Mesenchymal stem cell (in vitro differentiated cells and primary cell): ENCODE results near the gene CASP5.
A peak's percentile ranks its signal among the peaks of the same experiment; 100 is the strongest.

Experiments
- DNase-seq: peaks from one replicate; pipeline ENCODE4 v3.0.0-alpha.2; 2013
- H2AFZ ChIP-seq: one replicate; pipeline ENCODE4 v1.6.1; 2013; ENCODE audit warnings: low read depth, mild to moderate bottlenecking, control low read depth, inconsistent platforms, low read length, moderate library complexity
- H2AK5ac ChIP-seq: 2 replicates; pipeline ENCODE4 v1.6.1; 2013; ENCODE audit warnings: low read length, moderate library complexity, mild to moderate bottlenecking, inconsistent platforms; ENCODE audit not compliant: severe bottlenecking
- H2BK120ac ChIP-seq: one replicate; pipeline ENCODE4 v1.6.1; 2013; ENCODE audit warnings: low read depth, mild to moderate bottlenecking, inconsistent platforms, low read length, moderate library complexity
- H2BK12ac ChIP-seq, 2 experiments: one replicate each; pipeline ENCODE4 v1.6.1; 2013; ENCODE audit warnings: inconsistent platforms in 2 of 2, low read length in 2 of 2, mild to moderate bottlenecking in 2 of 2, moderate library complexity in 2 of 2, control low read depth in 1 of 2
- H2BK15ac ChIP-seq: one replicate; pipeline ENCODE4 v1.6.1; 2013; ENCODE audit warnings: mild to moderate bottlenecking, low read depth, inconsistent platforms; ENCODE audit not compliant: poor library complexity, severe bottlenecking
- H2BK5ac ChIP-seq: 2 replicates; pipeline ENCODE4 v1.6.1; 2013; ENCODE audit warnings: low read depth, mild to moderate bottlenecking, low read length, control low read depth, inconsistent platforms; ENCODE audit not compliant: poor library complexity, severe bottlenecking
- H3K14ac ChIP-seq, 2 experiments: one replicate each; pipeline ENCODE4 v1.6.1; 2013; ENCODE audit warnings: inconsistent platforms in 2 of 2, low read length in 2 of 2, control low read depth in 1 of 2, mild to moderate bottlenecking in 1 of 2, moderate library complexity in 1 of 2
- H3K18ac ChIP-seq, 2 experiments: one replicate each; pipeline ENCODE4 v1.6.1; 2013; ENCODE audit warnings: inconsistent platforms in 2 of 2, low read length in 2 of 2, control low read depth in 1 of 2, low read depth in 1 of 2, mild to moderate bottlenecking in 1 of 2
- H3K23ac ChIP-seq, 2 experiments: one replicate each; pipeline ENCODE4 v1.6.1; 2013; ENCODE audit warnings: inconsistent platforms in 2 of 2, low read length in 2 of 2, mild to moderate bottlenecking in 2 of 2, moderate library complexity in 2 of 2, control low read depth in 1 of 2
- H3K27ac ChIP-seq: 2 replicates; pipeline ENCODE4 v1.5.1; 2013; ENCODE audit warnings: mild to moderate bottlenecking, moderate library complexity, low read length, control low read depth, inconsistent platforms; ENCODE audit not compliant: poor library complexity, severe bottlenecking
- H3K27me3 ChIP-seq, 2 experiments: 2 replicates each; pipeline versions ENCODE4 v1.6.1 to v1.7.0; 2013; ENCODE audit warnings: low read length in 2 of 2, mild to moderate bottlenecking in 2 of 2, moderate library complexity in 2 of 2, control low read depth in 1 of 2, inconsistent platforms in 1 of 2; ENCODE audit not compliant: control insufficient read depth in 1 of 2, insufficient read depth in 1 of 2
- H3K36me3 ChIP-seq, 2 experiments: 2 replicates each; pipeline versions ENCODE4 v1.6.1 to v1.7.0; 2013; ENCODE audit warnings: low read length in 2 of 2, control low read depth in 1 of 2, inconsistent platforms in 1 of 2, low read depth in 1 of 2, mild to moderate bottlenecking in 1 of 2; ENCODE audit not compliant: insufficient read depth in 2 of 2, control insufficient read depth in 1 of 2
- H3K4ac ChIP-seq, 2 experiments: one replicate each; pipeline ENCODE4 v1.6.1; 2013; ENCODE audit warnings: inconsistent platforms in 2 of 2, low read length in 2 of 2, mild to moderate bottlenecking in 2 of 2, moderate library complexity in 2 of 2, control low read depth in 1 of 2, low read depth in 1 of 2
- H3K4me1 ChIP-seq: 2 replicates; pipeline ENCODE4 v1.6.1; 2013; ENCODE audit warnings: low read depth, low read length, control low read depth; ENCODE audit not compliant: control insufficient read depth, insufficient read depth
- H3K4me2 ChIP-seq: 2 replicates; pipeline ENCODE4 v1.6.1; 2013; ENCODE audit warnings: low read length, mild to moderate bottlenecking, inconsistent platforms; ENCODE audit not compliant: poor library complexity, severe bottlenecking
- H3K4me3 ChIP-seq, 2 experiments: 2 replicates each; pipeline versions ENCODE4 v1.5.1 to v1.7.0; 2013; ENCODE audit warnings: low read length in 2 of 2, mild to moderate bottlenecking in 2 of 2, control low read depth in 1 of 2, low read depth in 1 of 2; ENCODE audit not compliant: insufficient read depth in 1 of 2
- H3K79me1 ChIP-seq: replicated peaks from 2 replicates; pipeline ENCODE4 v1.6.1; 2013; ENCODE audit warnings: mild to moderate bottlenecking, control low read depth, low read length, inconsistent platforms; ENCODE audit not compliant: poor library complexity, severe bottlenecking
- H3K9ac ChIP-seq: 2 replicates; pipeline ENCODE4 v1.7.0; 2013; ENCODE audit warnings: mild to moderate bottlenecking, low read length, moderate library complexity
- H3K9me3 ChIP-seq: 2 replicates; pipeline ENCODE4 v1.7.0; 2013; ENCODE audit warnings: mild to moderate bottlenecking, low read length; ENCODE audit not compliant: control insufficient read depth
- H4K8ac ChIP-seq: one replicate; pipeline ENCODE4 v1.6.1; 2013; ENCODE audit warnings: inconsistent platforms, mild to moderate bottlenecking, low read length, moderate library complexity
- H4K91ac ChIP-seq: one replicate; pipeline ENCODE4 v1.6.1; 2013; ENCODE audit warnings: mild to moderate bottlenecking, low read length, inconsistent platforms
- WGBS: methylation state at CpG from one replicate; pipeline ENCODE4 v1.1.7; 2013; ENCODE audit warnings: mixed read lengths; 5-methylcytosine and 5-hydroxymethylcytosine counted together

CASP5 gene

DNA sequence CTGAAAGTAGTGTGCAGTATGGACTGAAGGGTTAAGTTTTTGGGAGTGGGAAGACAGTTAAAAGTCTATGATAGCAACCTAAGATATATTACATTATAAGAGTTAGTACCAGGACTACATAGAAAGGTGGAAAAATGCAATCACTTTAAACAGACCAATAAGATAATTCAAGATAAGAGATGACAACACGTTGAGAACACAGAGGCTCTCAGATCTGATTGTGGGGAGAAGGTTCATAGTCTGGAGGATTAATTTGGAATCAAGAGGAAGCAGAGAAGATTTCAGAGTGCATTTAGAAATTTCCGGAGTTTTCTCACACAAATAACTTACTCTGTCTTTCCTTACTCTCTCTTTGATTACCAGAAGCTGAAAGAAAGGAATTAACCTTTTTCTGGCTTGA, 441 bp downstream of the CASP5 start:
- Histone ChIP-seq H3K4me1 (no peaks in the 10 kb centered on the region), H3K79me1 (no peaks in the 10 kb centered on the region), H2AFZ (no peak overlapping the region), H2BK120ac (no peak overlapping the region), H3K36me3 (no peaks in the 10 kb centered on the region), H3K27me3 (no peaks in the 10 kb centered on the region), H2BK15ac (no peak overlapping the region), H3K4ac (no peak overlapping the region), H2BK12ac (no peak overlapping the region), H3K23ac (no peak overlapping the region), H2AK5ac (no peak overlapping the region), H3K4me2 (no peak overlapping the region), H4K8ac (no peak overlapping the region), H3K27ac (no peak overlapping the region), H3K4me3 (no peak overlapping the region), H3K9ac (no peak overlapping the region), H2BK5ac (no peak overlapping the region), H3K9me3 (no peaks in the 10 kb centered on the region), H3K14ac (no peak overlapping the region), H3K18ac (no peak overlapping the region), H4K91ac (no peak overlapping the region)
- no peak for DNase-seq
- 97% methylated on average over 2 of the region's 2 CpGs for WGBS

DNA sequence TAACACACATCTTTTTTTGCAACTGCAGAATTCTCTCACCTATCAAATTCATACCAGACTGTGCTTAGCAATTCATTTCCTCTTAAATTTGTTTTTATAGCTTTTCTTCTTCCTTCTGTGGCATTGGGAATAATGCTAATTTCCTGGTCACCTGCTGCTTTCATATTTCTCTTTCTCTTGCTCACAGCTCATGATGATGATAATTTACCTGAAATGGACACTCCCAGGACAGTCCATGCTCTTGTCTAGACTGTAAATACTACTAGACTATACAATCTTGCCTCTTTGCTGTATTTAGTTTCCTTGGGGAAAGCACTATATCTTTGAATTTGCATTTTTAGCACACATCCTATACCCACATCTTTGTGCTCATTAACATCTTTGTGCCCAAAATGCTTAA, 15.5 kb downstream of the CASP5 start:
- DNase-seq, result no peak
- Histone ChIP-seq H3K9me3 (no peaks in the 10 kb centered on the region), H3K9ac (no peak overlapping the region)

DNA sequence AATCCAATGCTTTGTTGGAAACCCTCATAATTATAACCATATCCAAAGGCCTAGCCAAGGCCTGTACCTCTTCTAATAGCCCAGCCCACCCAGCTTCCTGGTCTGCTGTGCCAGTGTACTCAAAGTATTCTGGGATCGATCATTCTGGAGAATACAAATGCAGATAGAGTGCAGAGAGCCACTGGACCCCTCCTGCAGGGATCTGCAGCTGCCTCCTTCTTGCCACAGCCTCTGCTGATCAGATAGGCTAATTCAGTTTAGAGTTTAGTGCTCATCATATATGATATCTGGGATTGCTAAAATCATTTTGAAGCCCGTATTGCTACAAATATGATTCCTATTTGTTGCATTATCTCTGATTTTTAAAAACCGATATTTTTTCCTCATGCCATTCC, 17.5 kb downstream of the CASP5 start:
- H2BK15ac ChIP-seq, result no peak overlapping the region
- peak overlapping the region; percentile 54 for H2BK120ac ChIP-seq
- no peaks in the 10 kb centered on the region for H3K79me1 ChIP-seq
- H3K27ac ChIP-seq, result peak overlapping the region; percentile 33
- H3K4me2 ChIP-seq, result no peak overlapping the region
- no peak overlapping the region for H3K4ac ChIP-seq
- H4K8ac ChIP-seq, result peak overlapping the region; percentile 80
- H3K36me3 ChIP-seq, result no peaks in the 10 kb centered on the region
- H3K9ac ChIP-seq, result no peak overlapping the region
- H3K4me3 ChIP-seq, result no peak overlapping the region
- H2BK5ac ChIP-seq, result peak overlapping the region; percentile 10
- H3K23ac ChIP-seq, result no peak overlapping the region
- no peaks in the 10 kb centered on the region for H3K27me3 ChIP-seq
- 100% methylated on average over 1 of the region's 3 CpGs for WGBS
- peak overlapping the region; percentile 18 for H2AFZ ChIP-seq
- no peak overlapping the region for H3K18ac ChIP-seq
- H3K9me3 ChIP-seq, result no peaks in the 10 kb centered on the region
- no peak overlapping the region for H2BK12ac ChIP-seq
- no peak overlapping the region for H3K14ac ChIP-seq
- no peak overlapping the region for H4K91ac ChIP-seq
- peaks cover 2% of the 10 kb centered on the region for H3K4me1 ChIP-seq
- no peak for DNase-seq
- peak overlapping the region; percentile 23 for H2AK5ac ChIP-seq

More for the DNA sequence above, 15.5 kb downstream of the CASP5 start:
- no peak overlapping the region for H3K4me3 ChIP-seq
- no peak overlapping the region for H4K91ac ChIP-seq
- no peak overlapping the region for H2AFZ ChIP-seq
- no peak overlapping the region for H3K18ac ChIP-seq
- H3K27me3 ChIP-seq, result no peaks in the 10 kb centered on the region
- H3K14ac ChIP-seq, result no peak overlapping the region
- H2BK5ac ChIP-seq, result no peak overlapping the region
- H2BK12ac ChIP-seq, result no peak overlapping the region
- no peak overlapping the region for H2AK5ac ChIP-seq
- no peak overlapping the region for H3K27ac ChIP-seq
- H4K8ac ChIP-seq, result no peak overlapping the region
- H3K79me1 ChIP-seq, result no peaks in the 10 kb centered on the region
- H3K4ac ChIP-seq, result no peak overlapping the region
- H3K4me1 ChIP-seq, result peaks cover 2% of the 10 kb centered on the region
- H3K23ac ChIP-seq, result no peak overlapping the region
- no peak overlapping the region for H2BK120ac ChIP-seq
- no peak overlapping the region for H2BK15ac ChIP-seq
- no peaks in the 10 kb centered on the region for H3K36me3 ChIP-seq
- H3K4me2 ChIP-seq, result no peak overlapping the region

DNA sequence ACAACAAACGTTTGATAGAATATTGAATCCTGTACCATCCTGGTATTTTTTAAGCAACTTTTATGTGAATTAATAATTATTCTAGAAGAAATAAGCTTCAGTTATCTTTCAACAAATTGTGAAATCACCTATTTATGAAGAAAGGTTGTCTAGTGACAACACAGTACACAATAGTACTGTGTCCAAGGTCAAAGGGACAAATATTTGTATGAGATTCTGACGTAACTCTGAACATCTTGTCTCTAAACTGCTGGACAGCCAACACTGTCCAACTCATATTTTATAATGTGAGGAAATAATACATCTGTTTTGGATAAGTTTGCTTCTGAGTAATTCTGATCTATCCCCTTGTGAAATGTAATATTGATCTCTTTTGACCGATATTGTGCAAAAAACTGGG, 18.9 kb downstream of the CASP5 start:
- Histone ChIP-seq H2AFZ (no peak overlapping the region), H3K36me3 (no peaks in the 10 kb centered on the region), H2BK12ac (no peak overlapping the region), H3K4me2 (no peak overlapping the region), H2BK120ac (no peak overlapping the region), H4K8ac (no peak overlapping the region), H3K27ac (no peak overlapping the region), H3K23ac (no peak overlapping the region), H3K27me3 (no peaks in the 10 kb centered on the region), H4K91ac (no peak overlapping the region), H2BK15ac (no peak overlapping the region), H2AK5ac (no peak overlapping the region), H3K79me1 (no peaks in the 10 kb centered on the region), H3K4ac (no peak overlapping the region), H3K18ac (no peak overlapping the region), H2BK5ac (no peak overlapping the region), H3K4me1 (peaks cover 2% of the 10 kb centered on the region), H3K14ac (no peak overlapping the region), H3K4me3 (no peak overlapping the region), H3K9ac (no peak overlapping the region), H3K9me3 (no peaks in the 10 kb centered on the region)
- no CpG with 5 or more reads among the region's 3 CpGs for WGBS
- DNase-seq, result no peak
